Activated naive CD8-positive, alpha-beta T cell treated with anti-CD3 and anti-CD28 coated beads, Interleukin-2, amount 50 U/mL, for 24 hours (primary cell): ENCODE measurements around the gene NCAM1.

Experiments used
- ATAC-seq: fragments of 150-1000 bp; cut with Tn5 transposase; one replicate; pipeline ENCODE4 v1.10.0; 2021
- DNase-seq: peaks from one replicate; pipeline ENCODE4 v3.0.0; 2021
- H3K27ac Mint-ChIP-seq: one replicate; pipeline ENCODE4 v1.8.0; 2021; ENCODE audit warnings: mild to moderate bottlenecking, mixed read lengths
- H3K27me3 Mint-ChIP-seq: one replicate; pipeline ENCODE4 v1.8.0; 2021; ENCODE audit warnings: mixed read lengths
- H3K36me3 Mint-ChIP-seq: one replicate; pipeline ENCODE4 v1.8.0; 2021; ENCODE audit warnings: low read depth, mixed read lengths
- H3K4me1 Mint-ChIP-seq: one replicate; pipeline ENCODE4 v1.8.0; 2021; ENCODE audit warnings: mixed read lengths
- H3K4me3 Mint-ChIP-seq: one replicate; pipeline ENCODE4 v1.8.0; 2021; ENCODE audit warnings: mild to moderate bottlenecking, moderate library complexity, mixed read lengths
- H3K9me3 Mint-ChIP-seq: one replicate; pipeline ENCODE4 v1.8.0; 2021; ENCODE audit warnings: mixed read lengths

Gene NCAM1

DNA sequence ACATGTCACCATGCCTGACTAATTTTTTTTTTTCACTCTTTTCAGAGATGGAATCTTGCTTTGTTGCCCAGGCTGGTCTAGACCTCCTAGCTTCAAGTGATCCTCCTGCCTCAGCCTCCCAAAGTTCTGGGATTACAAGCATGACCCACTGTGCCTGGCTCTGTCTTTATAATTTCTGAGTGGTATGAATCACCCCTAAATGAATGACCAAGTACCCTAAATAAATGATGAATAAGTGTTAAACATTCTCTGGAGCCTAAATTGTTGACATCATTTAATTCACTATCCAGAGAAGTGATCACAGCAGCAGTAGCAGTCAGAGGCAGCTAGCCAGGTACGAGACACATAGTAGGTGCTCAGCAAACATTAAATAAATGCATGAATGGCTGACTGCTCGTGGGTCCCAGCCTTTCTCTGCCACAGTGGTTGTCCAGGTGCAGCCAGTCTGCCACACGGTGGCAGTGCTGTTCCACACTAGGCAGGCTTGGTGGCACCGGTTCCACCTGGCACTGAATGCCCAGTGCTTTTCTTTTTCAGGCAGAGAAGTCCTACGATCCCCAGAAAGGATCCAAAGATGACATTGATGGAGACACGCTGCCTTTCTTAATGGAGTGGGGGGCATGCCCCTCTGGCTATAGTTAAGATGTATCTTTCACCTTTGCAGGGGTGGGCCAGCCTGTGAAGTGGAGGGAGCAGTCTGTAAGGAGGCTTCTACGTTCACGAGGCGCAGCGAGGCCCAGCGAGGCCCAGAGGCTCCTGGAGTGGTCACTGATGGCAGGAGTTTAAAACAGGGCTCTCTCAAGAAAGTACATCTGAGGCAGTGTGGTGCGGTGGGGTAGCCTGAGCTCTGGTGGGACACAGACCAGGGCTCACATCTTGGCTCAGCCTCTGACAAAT lies 344.5 kb downstream of the NCAM1 start:
- no peak overlapping the region for H3K27ac Mint-ChIP-seq
- H3K4me1 Mint-ChIP-seq: no peaks in the 10 kb centered on the region
- DNase-seq (peak; percentile 70), ATAC-seq (peak; percentile 89)
- no peaks in the 10 kb centered on the region for H3K36me3 Mint-ChIP-seq
- H3K4me3 Mint-ChIP-seq: no peak overlapping the region
- H3K9me3 Mint-ChIP-seq: no peaks in the 10 kb centered on the region
- peaks cover 11% of the 10 kb centered on the region for H3K27me3 Mint-ChIP-seq

DNA sequence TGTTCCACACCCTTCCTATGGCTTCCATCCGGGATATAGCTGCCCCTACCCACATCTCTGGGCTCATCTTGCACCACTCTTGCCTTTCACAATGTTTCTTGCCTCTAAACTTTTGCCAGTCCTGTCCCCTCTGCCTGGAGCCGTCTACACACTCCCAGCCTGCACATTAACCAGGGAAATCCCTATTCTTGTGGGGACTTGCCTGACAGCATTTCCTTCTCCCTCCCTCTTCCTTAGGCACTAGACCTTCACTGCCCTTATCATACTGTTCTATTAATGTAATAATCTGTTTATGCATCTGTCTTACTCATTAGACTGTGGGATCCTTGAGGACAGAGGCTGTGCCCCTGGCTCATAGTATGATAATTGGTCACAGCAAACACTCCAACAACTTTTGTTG lies 347.4 kb downstream of the NCAM1 start:
- no peak overlapping the region for H3K27ac Mint-ChIP-seq
- no peaks in the 10 kb centered on the region for H3K9me3 Mint-ChIP-seq
- H3K4me3 Mint-ChIP-seq: no peak overlapping the region
- no peaks in the 10 kb centered on the region for H3K36me3 Mint-ChIP-seq
- H3K27me3 Mint-ChIP-seq: no peaks in the 10 kb centered on the region
- no peak for DNase-seq
- ATAC-seq: no peak
- peaks cover 5% of the 10 kb centered on the region for H3K4me1 Mint-ChIP-seq

DNA sequence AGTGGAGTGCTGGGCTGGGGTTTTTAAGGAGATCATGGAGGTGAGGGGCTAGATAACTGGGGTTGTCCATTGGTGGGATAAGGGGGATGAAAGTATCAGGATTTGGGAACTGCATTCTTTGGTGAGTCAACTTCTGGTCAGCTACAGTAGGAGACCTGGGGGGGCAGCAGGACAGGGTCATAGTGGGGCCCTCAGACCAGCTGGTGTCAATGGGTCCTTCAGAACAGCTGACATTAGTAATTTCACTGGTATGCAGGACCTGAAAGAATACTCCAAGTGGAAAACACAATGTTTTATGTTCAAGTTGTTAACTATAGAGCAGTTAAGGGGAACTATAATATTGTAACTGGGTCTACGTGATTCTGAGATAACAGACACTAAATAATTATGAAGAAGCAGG lies 350.3 kb downstream of the NCAM1 start:
- H3K36me3 Mint-ChIP-seq: no peaks in the 10 kb centered on the region
- H3K27ac Mint-ChIP-seq: no peak overlapping the region
- H3K9me3 Mint-ChIP-seq: no peaks in the 10 kb centered on the region
- ATAC-seq (no peak), DNase-seq (no peak)
- no peak overlapping the region for H3K4me3 Mint-ChIP-seq
- no peaks in the 10 kb centered on the region for H3K27me3 Mint-ChIP-seq
- peaks cover 20% of the 10 kb centered on the region for H3K4me1 Mint-ChIP-seq

DNA sequence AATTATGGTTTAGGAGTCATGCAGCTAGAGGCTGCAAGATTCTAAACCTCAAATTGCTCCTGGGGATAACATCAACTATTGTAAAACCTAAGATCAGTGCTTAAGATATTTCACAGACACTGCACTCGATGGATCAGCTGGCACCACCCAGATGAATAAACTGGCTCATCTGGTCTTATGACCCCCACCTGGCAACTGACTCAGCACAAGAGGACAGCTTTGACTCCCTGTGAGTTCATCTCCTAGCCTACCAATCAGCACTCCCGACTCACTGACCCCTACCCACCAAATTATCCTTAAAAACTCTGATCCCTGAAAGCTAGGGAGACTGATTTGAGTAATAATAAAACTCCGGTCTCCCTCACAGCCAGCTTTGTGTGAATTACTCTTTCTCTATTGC lies 352.4 kb downstream of the NCAM1 start:
- no peaks in the 10 kb centered on the region for H3K9me3 Mint-ChIP-seq
- DNase-seq (no peak), ATAC-seq (no peak)
- peaks cover 20% of the 10 kb centered on the region for H3K4me1 Mint-ChIP-seq
- peaks cover 10% of the 10 kb centered on the region for H3K36me3 Mint-ChIP-seq
- peak overlapping the region; percentile 82 for H3K4me3 Mint-ChIP-seq
- no peaks in the 10 kb centered on the region for H3K27me3 Mint-ChIP-seq
- H3K27ac Mint-ChIP-seq: peak overlapping the region; percentile 83

DNA sequence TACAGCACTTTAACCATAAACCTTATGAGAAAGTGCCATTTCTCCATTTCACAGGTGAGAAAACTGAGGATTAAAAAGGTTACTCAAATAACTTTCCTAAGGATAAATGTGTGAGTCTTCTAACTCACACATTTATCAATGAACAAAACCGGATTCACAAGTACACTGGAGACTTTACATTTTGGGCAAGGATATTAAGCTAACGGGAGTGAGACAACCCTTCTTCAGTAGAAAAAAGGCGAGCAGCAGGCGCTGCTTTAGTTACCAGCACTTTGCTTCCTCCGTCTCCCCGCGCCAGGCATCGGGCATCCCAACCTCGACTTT lies 352.8 kb downstream of the NCAM1 start:
- DNase-seq (no peak), ATAC-seq (no peak)
- peak overlapping the region; percentile 83 for H3K27ac Mint-ChIP-seq
- H3K27me3 Mint-ChIP-seq: no peaks in the 10 kb centered on the region
- H3K4me1 Mint-ChIP-seq: peaks cover 20% of the 10 kb centered on the region
- H3K9me3 Mint-ChIP-seq: no peaks in the 10 kb centered on the region
- H3K36me3 Mint-ChIP-seq: peaks cover 14% of the 10 kb centered on the region
- H3K4me3 Mint-ChIP-seq: peak overlapping the region; percentile 82

DNA sequence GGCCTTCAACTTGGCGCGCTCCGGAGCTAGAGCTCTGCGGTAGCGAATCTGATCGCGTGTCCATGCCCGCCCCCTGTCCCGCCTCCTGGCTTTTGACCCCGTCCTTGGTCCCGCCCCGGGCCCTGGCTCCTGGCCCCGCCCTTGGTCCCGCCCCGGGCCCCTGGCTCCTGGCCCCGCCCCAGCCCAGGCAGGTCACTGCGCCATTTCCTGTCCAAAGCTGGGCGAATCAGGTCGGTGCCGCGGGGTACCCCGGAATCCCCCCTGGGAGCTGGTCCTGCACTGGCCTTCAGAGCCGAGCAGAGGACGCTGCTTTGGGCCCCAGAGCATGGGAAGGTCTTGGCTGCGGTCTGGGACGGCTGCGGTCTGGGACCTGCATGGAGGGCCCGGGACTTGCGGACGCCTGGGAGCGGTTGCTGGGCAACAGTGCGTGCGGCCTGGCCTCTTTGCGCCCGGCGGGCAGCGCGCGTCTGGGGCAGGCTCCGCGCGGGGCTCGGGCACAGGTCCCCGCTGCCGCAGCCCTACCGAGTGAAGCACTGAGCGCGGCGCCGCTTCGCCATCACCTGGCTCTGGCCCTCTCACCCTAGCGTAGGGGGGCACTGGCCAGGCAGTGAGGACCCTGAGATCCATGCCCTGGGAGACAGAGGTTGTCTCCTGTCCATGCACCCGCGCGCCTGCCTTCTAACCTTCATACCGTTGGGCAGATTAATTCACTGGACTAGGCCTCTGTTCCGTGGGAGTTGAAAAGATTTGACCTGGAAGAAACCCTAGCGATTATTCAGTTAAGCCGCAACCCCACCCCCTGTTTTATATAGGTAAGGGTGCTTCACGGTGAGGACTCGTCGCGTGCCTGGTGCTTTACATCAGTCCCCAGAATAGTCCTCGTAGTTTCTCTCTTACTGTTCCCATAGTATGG lies 353.4 kb downstream of the NCAM1 start, which contains the start of gene TTC12:
TSS of gene TTC12 (plus strand) at position 195 of the 913 bp plus-strand sequence. CDS start 1,675 bp downstream, outside the sequence.
- Mint-ChIP-seq H3K9me3 (no peaks in the 10 kb centered on the region), H3K4me1 (peaks cover 20% of the 10 kb centered on the region), H3K27ac (peak within 1 kb of the TSS; percentile 83), H3K4me3 (peak within 1 kb of the TSS; percentile 82), H3K36me3 (peaks cover 21% of the 10 kb centered on the region), H3K27me3 (no peaks in the 10 kb centered on the region)
- ATAC-seq: peak; percentile 98
- peak; percentile 96 for DNase-seq

DNA sequence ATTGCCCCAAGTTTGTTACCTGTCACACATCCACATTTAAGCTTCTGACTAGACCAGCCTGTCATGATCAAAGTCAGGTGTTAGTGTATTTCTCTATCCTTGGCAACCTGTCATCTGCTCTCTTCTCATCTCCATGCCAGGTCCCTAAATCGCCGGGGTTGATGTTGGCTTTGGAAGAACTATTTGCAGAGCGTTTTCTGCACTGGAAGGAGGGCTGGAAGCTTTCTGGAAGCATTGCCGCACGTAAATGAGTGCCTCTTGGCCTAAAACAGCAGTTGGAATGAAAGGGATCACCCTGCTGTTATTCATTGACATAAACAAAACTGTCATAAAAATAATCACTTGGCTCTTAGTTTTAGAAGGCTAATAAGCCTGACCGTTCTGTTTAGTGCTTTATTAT lies 354.6 kb downstream of the NCAM1 start:
- Mint-ChIP-seq H3K27ac (no peak overlapping the region), H3K4me1 (peaks cover 20% of the 10 kb centered on the region), H3K9me3 (no peaks in the 10 kb centered on the region), H3K36me3 (peaks cover 25% of the 10 kb centered on the region), H3K4me3 (peak overlapping the region; percentile 82), H3K27me3 (no peaks in the 10 kb centered on the region)
- no peak for ATAC-seq
- no peak for DNase-seq

DNA sequence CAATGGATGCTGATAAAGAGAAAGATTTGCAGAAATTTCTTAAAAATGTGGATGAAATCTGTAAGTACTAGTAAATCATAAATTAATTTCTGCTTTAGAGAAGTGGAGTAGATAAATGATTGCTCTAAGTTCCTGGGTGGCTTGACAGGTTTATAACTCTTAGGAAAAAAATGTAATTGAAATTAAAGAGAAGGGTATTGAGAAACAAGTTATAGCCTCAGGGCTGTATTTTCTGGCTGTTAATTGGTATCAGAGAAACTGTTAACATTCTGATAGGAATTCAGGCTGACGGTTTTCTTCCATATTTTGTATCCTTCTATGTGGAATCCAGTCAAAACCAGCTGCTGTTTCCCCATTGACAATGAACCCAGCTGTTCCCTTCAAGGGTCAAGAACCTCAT lies 355.0 kb downstream of the NCAM1 start:
- no peak overlapping the region for H3K4me3 Mint-ChIP-seq
- no peak for ATAC-seq
- H3K27ac Mint-ChIP-seq: no peak overlapping the region
- H3K9me3 Mint-ChIP-seq: no peaks in the 10 kb centered on the region
- H3K27me3 Mint-ChIP-seq: no peaks in the 10 kb centered on the region
- no peak for DNase-seq
- peaks cover 25% of the 10 kb centered on the region for H3K36me3 Mint-ChIP-seq
- peaks cover 20% of the 10 kb centered on the region for H3K4me1 Mint-ChIP-seq

DNA sequence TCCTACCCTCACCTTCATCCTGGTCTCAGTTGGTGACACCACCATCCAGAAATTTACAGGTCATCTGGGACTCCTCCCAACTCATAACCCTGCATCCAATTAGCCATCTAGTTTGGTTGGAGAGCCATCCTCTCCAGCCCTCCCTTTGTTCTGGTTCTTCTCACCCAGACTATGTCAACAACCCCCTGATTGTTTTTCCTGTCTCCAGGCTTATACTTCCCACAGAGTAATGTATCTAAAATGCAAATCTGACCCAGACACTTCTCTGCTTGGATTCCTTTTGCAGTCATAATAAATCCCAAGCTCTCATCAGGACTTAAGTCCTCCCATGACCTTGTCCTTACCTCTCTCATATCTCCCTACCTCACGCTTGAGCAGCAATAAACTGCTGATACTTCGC lies 356.1 kb downstream of the NCAM1 start:
- no peaks in the 10 kb centered on the region for H3K27me3 Mint-ChIP-seq
- H3K9me3 Mint-ChIP-seq: no peaks in the 10 kb centered on the region
- H3K4me1 Mint-ChIP-seq: peaks cover 20% of the 10 kb centered on the region
- no peak for DNase-seq
- ATAC-seq: no peak
- no peak overlapping the region for H3K27ac Mint-ChIP-seq
- no peak overlapping the region for H3K4me3 Mint-ChIP-seq
- peaks cover 25% of the 10 kb centered on the region for H3K36me3 Mint-ChIP-seq

DNA sequence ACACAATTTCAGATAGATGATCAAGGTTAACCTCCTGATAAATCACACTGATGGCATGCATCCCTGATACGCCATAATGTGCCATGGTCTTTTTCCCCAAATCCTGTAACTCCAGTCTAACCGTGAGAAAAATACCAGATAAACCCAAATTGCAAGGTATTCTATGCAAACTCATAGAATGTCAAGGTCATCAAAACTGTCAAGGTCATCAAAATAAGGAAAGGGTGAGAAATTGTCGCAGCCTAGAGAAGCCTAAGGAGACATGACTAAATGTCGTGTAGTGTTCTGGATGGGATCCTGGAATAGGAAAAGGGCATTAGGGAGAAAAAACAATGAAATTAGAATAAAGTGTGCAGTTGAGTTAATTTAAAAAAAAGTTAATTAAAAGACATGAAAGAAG lies 357.9 kb downstream of the NCAM1 start:
- Mint-ChIP-seq H3K4me3 (no peak overlapping the region), H3K27me3 (no peaks in the 10 kb centered on the region), H3K36me3 (peaks cover 25% of the 10 kb centered on the region), H3K4me1 (peaks cover 10% of the 10 kb centered on the region), H3K27ac (no peak overlapping the region), H3K9me3 (no peaks in the 10 kb centered on the region)
- ATAC-seq (no peak), DNase-seq (no peak)

DNA sequence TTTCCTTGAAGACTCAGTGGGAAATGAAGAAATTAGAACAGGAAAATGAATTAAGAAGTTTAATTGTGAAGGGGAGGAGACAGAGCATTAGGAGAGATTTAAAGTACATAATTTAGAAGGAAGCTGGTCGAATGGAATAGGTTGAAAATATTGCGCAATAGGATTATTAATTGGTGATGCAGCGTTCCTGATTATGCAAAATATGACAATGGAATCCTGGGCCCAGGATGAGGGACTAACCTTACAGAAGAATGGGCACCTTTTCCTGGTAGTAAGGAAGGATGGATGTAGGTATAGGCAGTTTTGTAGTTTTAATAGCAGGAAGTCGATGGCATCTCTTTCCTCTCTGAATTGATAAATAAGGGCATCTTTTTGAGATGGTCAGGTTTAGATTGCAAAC lies 360.9 kb downstream of the NCAM1 start:
- DNase-seq (no peak), ATAC-seq (no peak)
- H3K27ac Mint-ChIP-seq: no peak overlapping the region
- H3K36me3 Mint-ChIP-seq: peaks cover 33% of the 10 kb centered on the region
- H3K27me3 Mint-ChIP-seq: no peaks in the 10 kb centered on the region
- no peaks in the 10 kb centered on the region for H3K9me3 Mint-ChIP-seq
- H3K4me3 Mint-ChIP-seq: no peak overlapping the region
- H3K4me1 Mint-ChIP-seq: no peaks in the 10 kb centered on the region

DNA sequence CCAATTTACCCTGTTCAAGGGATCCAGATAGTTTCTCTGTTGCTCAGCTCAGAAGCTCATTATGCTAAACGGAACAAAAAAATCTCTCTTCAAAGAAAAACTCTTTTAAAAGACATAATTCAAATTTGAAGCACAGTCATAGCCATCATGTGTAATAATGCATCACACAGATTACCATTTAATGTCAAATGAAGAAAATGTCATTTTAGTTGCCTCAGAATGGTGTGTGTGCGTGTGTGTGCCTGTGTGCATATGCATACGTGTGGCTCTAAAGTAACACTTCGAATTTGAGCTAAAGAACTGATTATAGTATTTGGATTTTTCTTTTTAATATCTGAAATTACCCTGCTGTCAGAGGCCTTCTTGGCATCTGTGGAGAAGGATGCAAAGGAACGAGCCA lies 363.0 kb downstream of the NCAM1 start:
- DNase-seq (no peak), ATAC-seq (no peak)
- Mint-ChIP-seq H3K4me1 (no peaks in the 10 kb centered on the region), H3K27me3 (no peaks in the 10 kb centered on the region), H3K27ac (no peak overlapping the region), H3K4me3 (no peak overlapping the region), H3K9me3 (no peaks in the 10 kb centered on the region), H3K36me3 (peaks cover 22% of the 10 kb centered on the region)
